NCI-H510A (cell line): Measurements from ENCODE around the gene NUMA1.

Experiments used
- DNase-seq: peaks from one replicate; lab custom pipeline; 2025; lab: John Stamatoyannopoulos, UW

The NUMA1 gene

DNA sequence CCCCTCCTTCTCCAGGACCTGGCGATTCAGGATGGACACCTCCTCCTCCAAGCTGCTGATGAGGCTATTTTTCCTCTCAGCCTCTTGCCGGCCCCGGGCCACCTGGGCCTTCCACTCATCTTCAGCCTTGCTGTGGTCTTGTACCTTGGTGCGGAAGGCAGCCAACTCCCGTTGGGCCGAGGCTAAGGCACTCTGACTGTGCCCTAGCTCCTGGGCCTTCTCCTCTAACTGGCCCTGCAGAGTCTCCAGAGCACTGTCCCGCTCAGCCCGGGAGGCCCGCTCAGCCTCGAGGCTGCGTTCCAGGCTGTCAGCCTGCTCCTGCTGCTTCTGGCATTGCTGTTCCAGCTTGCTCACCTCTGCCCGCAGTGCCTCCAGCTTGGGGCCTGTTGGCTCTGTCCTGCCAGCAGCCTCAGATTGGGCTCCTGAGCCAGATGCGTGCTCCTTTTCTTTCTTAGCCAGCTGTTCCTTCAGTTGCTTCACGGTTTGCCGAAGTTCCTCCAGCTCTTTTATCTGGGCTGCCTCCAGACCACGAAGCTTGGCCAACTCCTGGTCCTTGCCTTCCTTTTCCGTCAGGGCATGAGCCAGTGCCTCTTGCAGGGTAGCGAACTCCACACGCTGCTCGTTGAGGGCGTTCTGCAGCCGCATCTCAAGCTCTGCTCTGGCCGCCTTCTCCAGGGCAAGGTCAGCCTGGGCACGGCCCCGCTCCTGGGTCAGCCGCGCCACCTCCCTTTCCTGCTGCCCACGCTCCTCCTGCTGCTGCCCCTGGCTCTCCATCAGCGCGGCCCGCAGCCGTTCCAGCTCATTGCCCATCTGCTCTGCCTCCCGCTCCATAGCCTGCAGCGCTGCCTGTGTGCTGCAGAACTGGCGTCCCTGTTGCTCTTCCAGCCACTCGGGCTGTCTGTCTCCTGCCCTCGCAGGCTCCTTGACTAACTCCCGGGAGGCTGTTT, 66.3 kb downstream of the NUMA1 start:
- no peak for DNase-seq

DNA sequence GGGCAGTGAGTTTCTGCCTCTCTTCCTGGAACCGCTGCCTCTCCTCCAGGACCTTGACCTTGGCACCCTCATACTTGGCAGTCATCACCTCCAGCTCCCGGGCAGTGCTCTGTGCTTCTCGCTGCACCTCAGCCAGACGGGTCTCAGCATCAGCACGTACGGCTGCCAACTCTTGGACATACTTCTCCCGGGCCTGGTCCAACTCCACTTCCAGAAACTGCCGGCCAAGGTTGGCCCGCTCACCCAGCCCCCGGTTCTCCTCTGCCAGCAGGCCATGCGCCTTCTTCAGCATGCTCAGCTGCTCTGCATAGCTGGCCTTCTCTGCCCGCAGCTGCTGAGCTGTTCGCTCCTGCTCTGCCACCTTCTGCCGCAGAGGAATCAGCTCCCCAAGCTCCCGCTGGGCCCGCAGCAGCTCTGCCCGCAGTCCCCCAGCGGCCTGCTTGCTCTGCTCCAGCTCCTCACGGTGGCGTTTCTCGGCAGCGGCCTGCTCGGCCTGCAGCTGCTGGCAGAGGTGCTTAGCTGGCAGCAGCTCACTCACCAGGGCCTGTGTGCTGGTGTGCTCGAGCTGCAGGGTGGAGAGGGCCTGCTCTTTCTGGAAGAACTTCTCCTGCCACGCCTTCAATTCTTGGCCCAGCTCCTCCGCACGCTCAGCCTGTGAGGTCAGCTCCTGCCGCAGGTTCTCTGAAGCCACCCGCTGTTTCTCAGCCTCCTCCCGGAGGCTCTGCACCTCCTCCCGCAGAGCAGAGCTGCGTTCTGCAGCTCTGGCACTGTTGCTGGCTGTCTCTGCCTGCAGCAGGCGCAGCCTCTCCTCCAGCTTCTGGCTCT, 67.2 kb downstream of the NUMA1 start:
- DNase-seq = no peak

DNA sequence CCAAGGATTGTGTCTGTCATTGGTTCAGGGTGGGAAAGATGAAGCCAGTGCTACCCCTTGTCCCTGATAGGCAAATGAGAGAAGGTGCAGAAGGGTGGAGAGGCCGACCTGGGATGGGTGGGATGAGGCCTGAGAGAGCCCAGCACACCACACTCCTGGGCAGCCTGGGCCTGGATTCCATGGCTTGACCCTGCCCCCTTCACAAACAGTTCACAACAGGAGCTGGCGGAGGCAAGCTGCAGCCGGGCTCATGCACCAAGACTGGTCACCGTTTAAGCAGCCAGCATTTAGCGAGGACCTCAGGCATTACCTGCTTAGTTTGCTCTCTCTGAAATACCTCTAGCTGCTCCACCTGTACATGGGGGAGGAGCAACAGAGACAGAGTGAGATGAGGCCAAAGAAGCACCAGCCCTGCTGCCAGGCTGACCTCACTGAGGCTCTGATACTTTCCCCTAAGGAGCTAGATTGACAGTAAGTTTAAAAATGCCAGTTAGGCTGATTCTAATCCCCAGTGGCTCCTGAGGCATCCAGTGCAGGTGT, 68.2 kb downstream of the NUMA1 start:
- DNase-seq = no peak

DNA sequence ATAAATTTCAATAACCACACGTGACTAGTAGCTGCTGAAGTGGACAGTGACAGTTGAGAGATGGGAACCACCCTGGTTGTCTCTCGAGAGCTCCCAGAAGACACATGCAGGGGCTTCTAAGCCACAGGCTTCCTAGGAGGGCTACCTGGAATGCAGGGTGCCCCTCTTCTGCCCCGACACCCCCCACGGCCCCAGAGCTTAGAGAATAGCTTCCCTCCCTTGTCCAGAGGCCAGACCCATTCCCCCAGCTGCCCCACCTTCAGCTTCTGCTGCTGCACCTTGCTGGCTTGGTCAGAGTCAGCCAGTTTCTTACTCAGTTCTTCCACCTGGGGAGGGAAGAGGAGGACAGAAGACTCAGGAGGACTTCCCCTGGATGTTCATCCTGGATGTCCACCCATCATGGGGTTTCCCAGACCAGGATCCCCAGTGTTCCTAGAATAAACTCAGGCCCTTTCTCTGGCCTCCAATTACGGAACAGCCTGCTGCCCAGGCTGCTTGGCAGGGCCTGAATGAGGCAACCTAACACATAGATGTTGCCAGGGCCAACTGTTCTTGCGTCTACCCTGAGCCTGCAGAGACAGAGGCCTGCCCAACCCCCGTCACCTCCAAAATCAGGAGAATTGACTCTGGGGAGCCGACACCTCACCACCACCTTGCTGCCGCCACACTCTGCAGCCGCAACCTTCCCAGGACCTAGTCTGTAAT, 69.7 kb downstream of the NUMA1 start:
- no peak for DNase-seq

DNA sequence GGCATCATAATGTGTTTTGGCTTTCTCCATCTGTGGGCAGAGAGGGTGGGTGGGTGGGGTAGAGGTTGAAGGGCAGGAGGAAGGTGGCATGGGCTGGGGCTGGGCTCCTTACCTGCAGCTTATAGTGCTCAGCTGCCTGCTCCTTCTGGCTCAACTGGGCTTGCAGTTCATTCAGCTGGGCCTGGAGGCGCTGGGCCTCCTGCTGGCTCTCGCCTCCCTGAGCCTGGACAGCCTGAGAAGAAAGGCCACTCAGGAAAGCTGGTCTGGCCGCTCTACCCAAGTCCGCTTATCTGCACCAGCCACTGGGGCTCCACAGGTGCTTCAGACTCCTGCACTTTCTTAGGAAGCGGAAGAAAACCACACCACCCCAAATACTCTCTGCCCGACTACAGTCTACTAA, 71.2 kb downstream of the NUMA1 start:
- no peak for DNase-seq

DNA sequence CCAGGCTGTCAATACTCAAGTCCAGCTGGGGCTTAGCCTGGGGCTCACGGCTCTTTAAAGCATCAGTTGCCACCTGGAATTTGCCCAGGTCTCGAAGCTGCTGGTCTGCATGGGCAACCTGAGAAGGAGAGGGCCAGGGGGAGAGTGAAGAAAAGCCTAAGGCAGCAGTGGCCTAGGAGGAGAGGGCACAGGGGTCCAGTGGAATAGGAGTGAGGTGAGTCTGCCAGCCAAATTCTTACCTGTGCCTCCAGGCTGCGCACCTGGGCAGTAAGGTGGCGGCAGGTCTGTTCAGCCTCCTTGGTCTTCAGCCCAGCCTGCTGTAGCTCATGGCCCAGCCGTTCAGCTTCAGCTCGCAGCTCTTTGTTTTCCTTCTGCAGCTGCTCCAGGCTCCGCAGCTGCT, 71.6 kb downstream of the NUMA1 start:
- no peak for DNase-seq

DNA sequence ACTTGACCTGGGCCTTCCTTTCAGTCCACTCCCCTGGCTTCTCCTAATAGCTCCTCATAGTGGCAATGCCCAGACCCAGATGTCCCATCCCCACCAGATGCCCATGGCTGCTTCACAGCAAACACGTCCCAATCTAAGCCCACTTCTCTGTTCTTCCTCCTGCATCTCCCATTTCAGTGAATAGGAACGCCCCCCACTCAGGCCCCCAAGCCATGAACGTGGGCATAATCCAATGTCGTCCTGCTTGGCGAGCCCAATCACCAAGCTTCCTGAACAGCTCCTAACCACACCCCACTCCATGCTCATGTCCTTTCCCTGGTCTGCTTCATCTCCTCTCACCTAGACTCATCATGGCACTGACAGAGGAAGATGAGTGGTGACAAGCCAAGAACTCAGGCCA, 72.8 kb downstream of the NUMA1 start:
- DNase-seq = no peak

DNA sequence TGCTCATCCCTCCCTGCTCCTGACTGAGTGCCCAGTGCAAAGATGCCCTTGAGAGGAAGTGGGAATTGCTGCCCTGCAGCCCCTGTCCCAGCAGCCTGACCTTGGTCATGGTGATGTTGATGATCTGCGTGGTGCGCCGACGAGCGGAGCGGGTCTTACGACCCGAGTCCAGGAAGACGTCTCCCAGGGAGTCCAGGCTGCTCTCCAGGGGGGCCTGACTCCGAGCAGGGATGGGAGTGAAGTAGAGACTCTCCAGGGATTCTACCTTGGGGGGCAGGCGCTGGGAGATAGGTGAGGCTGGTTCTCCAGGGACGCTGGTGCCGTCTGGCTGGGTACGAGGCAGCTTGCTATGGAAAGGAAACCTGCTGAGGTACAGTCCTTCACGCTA, 73.3 kb downstream of the NUMA1 start:
- DNase-seq = no peak

DNA sequence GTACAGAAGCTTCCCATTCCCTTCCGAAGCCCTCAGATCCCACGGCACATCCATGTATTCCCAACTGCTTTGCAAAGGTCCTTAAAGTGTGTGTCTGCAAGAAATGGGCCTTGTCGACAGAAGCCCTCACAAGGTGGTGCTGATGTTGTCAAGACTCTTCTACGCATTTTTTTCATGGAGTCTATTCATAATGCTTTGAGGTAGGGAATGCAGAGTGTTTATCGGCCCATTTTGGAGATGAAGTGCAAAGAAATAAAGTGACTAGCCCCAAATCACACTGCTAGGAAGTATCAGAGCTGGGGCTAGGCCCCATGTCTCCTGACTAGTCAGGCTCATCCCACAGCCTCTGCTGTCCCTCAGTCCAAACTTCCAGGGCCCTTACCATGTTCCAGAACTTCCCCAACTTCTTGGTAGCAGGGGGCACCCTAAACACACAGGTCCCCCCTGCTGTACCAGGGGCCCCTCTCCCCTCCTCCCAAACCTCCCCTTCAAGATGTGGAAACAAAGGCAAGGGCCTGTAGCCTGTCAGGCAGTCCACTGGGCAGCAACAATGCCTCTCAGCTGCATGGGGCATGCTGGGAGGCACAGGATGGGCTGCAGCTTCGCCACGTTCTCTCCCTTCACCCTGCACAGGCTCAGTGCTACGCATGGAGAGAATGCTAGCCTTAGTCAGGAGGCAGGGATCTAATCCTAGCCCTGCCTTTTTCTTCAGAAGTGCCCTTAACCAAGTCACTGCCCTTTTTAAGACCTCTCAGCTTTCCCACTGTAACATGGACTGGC, 73.8 kb downstream of the NUMA1 start:
- no peak for DNase-seq

DNA sequence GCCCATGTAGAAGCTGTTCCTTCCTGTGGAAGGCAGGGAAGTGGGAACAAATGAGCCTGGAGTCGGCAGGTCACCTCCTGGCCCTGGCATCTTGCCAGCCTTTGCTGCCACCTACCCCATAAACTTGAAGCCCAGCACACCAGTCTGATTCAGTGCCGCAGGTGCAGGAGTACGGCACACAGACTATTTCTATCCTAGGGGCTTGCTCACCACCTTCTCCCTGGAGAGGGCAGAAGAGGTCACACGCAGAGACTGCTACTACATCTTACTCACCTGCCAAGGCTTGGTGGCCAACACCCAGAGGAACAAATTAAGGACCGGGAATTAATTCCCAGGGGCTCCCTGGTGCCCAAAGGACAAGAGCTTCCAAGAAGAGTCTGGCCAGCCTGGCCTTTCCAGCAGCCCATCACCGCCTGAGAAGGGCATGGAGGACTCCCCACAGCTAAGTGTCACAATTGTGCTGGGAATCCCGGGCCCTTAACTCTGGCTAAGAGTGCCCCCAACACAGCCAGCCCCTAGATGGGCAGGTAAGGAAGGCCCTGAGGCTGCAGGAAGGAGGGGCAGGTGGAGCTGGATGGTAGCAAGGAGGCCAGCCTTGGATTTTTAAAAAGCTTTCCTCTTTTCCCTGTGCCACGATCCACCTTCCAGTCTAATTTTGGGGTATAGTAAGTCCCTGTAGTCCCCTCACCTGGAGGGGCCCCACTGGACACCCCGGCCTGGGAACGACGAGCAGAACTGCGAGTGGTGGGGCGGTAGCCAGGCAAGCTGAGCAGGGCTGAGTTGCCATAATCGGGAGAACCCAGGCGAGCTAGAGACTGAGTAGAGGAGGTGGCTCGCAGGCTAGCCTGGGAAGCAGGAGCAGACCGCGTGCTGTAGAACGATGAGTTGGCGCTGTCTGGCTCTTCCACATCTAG, 74.7 kb downstream of the NUMA1 start:
- peak; percentile 61 for DNase-seq

DNA sequence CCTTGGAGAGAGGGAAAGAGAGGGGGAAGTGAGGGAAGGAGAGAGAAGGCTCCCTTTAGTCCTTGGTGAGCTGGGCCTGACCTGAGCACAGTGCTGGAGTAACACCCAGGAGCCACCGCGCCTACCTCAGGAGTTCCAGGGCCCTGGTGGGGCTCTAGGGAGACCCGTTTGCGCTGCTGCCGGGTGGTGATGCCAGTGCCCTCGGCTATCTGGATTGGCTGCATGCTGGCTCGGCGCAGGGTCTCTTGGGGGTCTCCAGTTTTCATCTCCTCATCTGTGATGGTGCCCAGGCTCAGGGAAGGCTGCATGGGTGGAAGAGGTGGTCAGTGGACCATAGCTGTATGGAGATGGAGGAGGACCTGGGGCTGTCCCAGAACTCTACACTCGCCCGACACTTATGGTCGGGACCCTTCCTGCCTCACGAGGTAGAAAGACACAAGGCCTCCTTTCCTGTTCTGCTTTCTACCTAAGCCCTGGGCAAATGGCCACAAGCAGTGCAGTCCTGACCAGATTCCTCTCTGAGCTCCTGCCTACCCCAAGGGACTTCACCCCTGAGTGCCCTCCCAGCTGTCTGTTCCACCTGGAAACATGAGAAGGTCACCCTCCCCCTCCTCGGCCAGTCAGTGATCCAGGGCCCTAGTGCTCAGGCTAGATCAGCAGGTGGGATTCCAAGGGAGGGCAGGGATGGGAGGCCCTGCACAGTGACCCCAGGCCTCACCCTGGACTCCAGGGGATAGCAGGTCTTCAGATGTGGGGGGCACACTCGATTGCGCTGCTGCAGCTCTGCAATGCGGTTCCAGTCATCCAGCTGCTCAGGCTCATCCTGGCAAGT, 75.6 kb downstream of the NUMA1 start:
- DNase-seq = peak; percentile 45

DNA sequence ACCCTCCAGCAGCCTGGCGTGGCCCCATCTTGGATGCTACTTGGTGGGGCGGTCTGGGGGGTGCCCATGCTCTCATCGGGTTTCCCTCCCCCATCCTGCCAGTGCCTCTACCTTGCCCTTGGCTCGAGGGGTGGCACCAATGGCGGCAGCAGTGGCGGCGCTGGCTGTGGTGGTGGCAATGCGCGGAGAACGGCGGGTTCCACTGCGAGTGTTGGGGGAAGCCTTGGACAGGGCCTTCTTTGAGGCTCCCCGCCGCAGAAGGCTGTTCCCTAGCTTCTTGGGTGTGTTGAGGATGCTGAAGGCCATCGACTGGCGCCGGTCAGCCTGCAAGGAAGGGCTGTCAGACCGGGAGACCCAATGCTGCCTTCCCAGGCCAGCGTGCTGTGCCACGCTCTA, 76.6 kb downstream of the NUMA1 start:
- DNase-seq = no peak

DNA sequence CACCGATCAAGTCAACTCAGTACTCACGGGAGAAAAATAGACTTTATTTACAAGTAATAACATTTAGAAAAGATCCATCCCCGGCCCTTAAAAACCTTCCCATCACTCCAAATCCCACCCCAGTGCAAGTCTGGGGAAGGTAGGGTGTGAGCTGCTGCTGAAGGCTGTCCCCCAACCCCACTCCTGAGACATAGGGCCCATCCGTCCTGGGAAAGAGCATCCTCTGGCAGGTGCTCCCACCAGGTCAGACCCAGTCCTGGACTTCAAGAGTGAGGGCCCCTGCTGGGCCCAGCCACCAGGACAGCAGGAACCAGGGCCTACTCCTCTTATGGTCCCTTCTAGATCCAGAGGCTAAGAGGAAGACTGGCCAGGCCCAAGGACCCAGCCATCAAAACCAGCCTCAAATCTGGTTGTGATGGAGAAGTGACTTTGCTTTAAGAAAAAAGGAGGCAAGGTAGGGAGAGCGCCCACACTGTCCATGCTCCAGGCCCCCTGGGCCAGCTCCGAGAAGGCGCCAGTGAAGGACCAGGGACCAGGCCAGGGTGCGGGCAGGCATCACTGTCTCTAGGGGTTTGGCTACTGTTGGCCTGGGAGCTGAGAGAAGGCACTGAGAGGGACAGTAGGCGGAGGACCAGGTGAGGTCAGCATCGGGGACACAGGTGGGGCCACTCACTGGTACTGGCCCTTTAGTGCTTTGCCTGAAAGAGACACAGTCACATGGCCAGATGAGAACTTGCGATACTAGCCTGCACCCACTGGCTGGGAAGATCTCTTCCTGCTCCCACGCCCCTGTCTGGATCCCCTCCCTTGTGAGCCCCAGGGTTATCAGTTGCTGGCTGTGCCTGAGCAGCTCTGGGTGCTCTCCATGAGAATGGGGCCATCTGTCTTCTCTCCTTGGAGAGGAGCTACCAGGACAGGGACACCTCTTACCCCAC, 77.2 kb downstream of the NUMA1 start:
- DNase-seq = no peak

DNA sequence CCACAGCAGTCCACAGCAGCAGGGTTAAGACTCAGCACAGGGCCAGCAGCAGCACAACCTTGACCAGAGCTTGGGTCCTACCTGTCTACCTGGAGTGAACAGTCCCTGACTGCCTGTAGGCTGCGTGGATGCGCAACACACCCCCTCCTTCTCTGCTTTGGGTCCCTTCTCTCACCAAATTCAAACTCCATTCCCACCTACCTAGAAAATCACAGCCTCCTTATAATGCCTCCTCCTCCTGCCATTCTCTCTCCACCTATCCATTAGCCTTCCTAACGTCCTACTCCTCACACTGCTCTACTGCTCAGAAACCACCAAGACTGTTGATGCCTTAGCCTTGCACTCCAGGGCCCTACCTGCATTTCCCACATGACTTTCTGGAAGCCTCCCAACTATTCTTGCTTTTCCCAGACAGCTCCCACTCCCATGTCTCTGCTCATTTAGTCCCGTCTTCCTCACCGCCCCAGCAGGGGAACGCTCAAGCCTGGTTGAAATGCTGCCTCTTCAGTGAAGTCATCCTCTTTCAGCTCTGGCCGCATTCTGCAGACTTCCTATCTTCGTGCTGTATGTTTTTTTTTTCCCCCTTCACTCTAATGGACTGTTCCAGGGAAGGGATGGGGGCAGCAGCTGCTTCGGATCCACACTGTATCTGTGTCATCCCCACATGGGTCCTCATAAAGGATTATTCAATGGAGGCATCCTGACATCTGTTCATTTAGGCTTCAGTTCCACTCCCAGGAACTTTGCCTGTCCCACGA, 78.3 kb downstream of the NUMA1 start:
- no peak for DNase-seq

DNA sequence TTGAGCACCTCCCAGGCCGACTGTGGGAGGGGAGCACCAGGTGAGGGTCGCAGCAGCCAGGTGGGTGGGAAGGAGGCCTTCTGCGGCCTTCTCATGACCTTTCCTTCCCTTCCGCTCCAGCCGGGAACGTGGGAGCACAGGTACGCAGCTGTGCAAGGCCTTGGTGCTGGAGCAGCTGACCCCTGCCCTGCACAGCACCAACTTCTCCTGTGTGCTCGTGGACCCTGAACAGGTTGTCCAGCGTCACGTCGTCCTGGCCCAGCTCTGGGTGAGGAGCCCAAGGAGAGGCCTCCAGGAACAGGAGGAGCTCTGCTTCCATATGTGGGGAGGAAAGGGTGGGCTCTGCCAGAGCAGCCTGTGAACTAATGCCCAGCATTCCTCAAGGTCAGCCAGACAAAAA, 79.1 kb downstream of the NUMA1 start:
- DNase-seq = no peak

DNA sequence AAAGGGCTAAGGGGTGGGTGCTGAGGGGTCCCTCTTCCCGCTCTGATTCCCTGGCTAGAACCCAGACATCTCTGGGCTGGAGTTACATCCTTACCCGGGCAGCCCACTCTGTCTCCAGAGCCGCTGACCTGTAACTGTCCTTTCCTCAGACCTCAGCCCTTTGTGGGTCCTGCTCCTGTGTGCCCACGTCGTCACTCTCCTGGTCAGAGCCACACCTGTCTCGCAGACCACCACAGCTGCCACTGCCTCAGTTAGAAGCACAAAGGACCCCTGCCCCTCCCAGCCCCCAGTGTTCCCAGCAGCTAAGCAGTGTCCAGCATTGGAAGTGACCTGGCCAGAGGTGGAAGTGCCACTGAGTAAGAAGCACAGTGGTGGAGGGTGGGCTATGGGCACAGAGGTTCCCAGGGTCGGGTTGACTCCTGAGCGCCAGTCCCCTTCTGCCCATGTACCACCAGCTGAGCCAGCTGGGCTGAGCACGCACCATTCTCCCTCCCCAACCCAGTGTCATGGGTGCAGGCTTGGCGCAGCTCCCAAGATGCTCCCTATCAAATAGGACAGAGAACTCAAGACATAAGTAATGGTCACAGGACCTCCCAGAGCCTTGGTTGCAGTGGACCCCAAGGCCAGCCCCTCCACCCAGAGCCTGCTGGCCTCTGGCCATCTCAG, 80.0 kb downstream of the NUMA1 start:
- no peak for DNase-seq

DNA sequence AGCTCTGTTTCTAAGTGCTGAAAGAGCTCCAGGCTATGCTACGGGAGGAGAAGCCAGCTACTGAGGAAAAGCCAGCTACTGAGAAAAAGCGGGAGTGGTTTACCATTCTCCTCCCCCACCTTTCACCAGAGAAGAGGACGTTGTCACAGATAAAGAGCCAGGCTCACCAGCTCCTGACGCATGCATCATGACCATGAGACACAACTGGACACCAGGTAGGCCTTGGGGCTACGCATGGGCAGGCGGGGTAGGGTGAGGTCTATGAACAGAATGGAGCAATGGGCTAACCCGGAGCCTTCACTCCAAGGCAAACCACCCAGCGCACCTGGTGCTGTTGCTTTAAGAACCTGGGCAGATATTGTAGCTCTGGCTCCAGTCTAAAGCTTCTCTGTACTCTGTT, 80.5 kb downstream of the NUMA1 start:
- no peak for DNase-seq
